ENCODE data around the gene MLNR. TPM values are rescaled to one million over a fixed set of nuclear protein-coding genes. Genes with fewer than 3 reads are reported as not detected.
A peak's percentile ranks its signal among the peaks of the same experiment; 100 is the strongest.

Gene MLNR
- total and polyA plus RNA-seq, 9 of the 15 experiments (the other 6 are each of a cell fraction or from before 2014, with no cell fraction given), result not detected

DNA sequence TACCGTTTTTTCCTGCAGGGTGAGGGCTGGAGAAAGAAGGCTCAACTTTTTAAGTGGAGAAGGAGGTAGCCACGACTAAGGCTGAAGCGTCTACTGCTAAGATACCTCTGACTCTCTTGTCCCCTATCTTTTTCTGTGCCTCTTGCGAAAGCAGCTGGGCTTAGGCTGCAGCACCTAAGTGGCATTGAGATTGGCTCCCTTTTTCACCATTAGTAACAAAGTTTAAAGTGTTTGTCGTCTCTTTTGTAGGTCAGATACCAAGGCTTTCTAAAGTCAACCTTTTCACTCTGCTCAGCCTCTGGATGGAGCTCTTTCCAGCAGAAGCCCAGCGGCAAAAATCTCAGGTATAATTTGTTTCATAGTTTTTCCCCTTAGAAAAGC, 28.5 kb downstream of the MLNR start (continued):
- no peak for TF ChIP-seq ZFP1 (CRISPR knock-in tag; IDR thresholded peaks at IDR 0.05)
- TF ChIP-seq ATF7 (IDR thresholded peaks at IDR 0.05), result no peak
- TF ChIP-seq ZNF584 (CRISPR knock-in tag; IDR thresholded peaks at IDR 0.05; ENCODE audit: low read depth), result no peak
- peak; percentile 55; the same call in 1 of the 2 replicates for TF ChIP-seq CEBPB (tag; IDR thresholded peaks at IDR 0.05)
- TF ChIP-seq, protein P1, sequence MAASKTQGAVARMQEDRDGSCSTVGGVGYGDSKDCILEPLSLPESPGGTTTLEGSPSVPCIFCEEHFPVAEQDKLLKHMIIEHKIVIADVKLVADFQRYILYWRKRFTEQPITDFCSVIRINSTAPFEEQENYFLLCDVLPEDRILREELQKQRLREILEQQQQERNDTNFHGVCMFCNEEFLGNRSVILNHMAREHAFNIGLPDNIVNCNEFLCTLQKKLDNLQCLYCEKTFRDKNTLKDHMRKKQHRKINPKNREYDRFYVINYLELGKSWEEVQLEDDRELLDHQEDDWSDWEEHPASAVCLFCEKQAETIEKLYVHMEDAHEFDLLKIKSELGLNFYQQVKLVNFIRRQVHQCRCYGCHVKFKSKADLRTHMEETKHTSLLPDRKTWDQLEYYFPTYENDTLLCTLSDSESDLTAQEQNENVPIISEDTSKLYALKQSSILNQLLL (CRISPR knock-in tag; IDR thresholded peaks at IDR 0.05; ENCODE audit: borderline replicate concordance), result no peak
- TF ChIP-seq SREBF1 (IDR thresholded peaks at IDR 0.05; ENCODE audit: borderline replicate concordance, low read depth, low read length), result no peak
- no peak for TF ChIP-seq ZHX1 (conservative IDR thresholded peaks at IDR 0.05; ENCODE audit: low read length)
- TF ChIP-seq SETDB1 (IDR thresholded peaks at IDR 0.05; ENCODE audit: low read length), result no peak
- TF ChIP-seq SIN3A (IDR thresholded peaks at IDR 0.05; ENCODE audit: borderline replicate concordance in 2 of 2, control insufficient read depth in 1 of 2, low read depth in 2 of 2, low read length in 2 of 2), result no peak
- TF ChIP-seq POLR3A (IDR thresholded peaks at IDR 0.05; ENCODE audit: borderline replicate concordance, extremely low read depth, insufficient read depth, insufficient read length), result no peak
- TF ChIP-seq ETV6 (IDR thresholded peaks at IDR 0.05; ENCODE audit: borderline replicate concordance in 1 of 2, low read depth in 2 of 2, low read length in 1 of 2), result no peak
- TF ChIP-seq ETV6 (CRISPR knock-in tag; IDR thresholded peaks at IDR 0.05; ENCODE audit: borderline replicate concordance), result no peak
- no peak for TF ChIP-seq JUN (IDR thresholded peaks at IDR 0.05; ENCODE audit: borderline replicate concordance, low read depth, low read length)
- TF ChIP-seq JUN (CRISPR knock-in tag; IDR thresholded peaks at IDR 0.05; ENCODE audit: borderline replicate concordance), result 0 out of 2 replicates have a peak, but pooled peaks have one; percentile 32
- TF ChIP-seq CBX5 (IDR thresholded peaks at IDR 0.05; ENCODE audit: borderline replicate concordance, low read depth), result no peak
